ENCODE results near the gene GNAS. TPM values are rescaled to one million over a fixed set of nuclear protein-coding genes. Genes with fewer than 3 reads are reported as not detected.

The GNAS gene
- total RNA-seq, 3 donors from 2014 or later (not counting 1 experiment from before 2014, with no cell fraction given) = 530 to 823 (median 582) TPM

- Mint-ChIP-seq H3K27me3 (ENCODE audit: low read depth in 2 of 2) (peaks cover 14 to 18% of the 10 kb centered on the region in 2 donors), H3K9me3 (peaks cover 0 to 2% of the 10 kb centered on the region in 2 donors), H3K27ac (no peak overlapping the region), H3K4me3 (no peak overlapping the region), H3K4me1 (peaks cover 0 to 5% of the 10 kb centered on the region in 2 donors), H3K36me3 (no peaks in the 10 kb centered on the region)
- Histone ChIP-seq H3K9me3 (ENCODE audit: control insufficient read depth, insufficient read depth, low read length) (peaks cover 2% of the 10 kb centered on the region), H3K36me3 (ENCODE audit: control insufficient read depth, insufficient read depth, low read length) (no peaks in the 10 kb centered on the region), H3K4me3 (ENCODE audit: low read length) (no peak overlapping the region), H3K27me3 (ENCODE audit: control insufficient read depth, insufficient read depth, low read length) (peaks cover 5% of the 10 kb centered on the region), H3K27ac (ENCODE audit: low read length) (no peak overlapping the region), H3K4me1 (ENCODE audit: control insufficient read depth, insufficient read depth, low read length) (no peaks in the 10 kb centered on the region)
- ATAC-seq (no peak), DNase-seq (no peak)
- 94% methylated on average over 6 of the region's 6 CpGs for WGBS (ENCODE audit: insufficient coverage)
- intact Hi-C loops (cut with micrococcal nuclease) = no loop called here
- TF ChIP-seq CTCF (IDR thresholded peaks at IDR 0.05) = no peak
Observed at GRCh38 chr20:58829531-58829941, 23.0 kb upstream of the GNAS start.

GRCh38 chr20:58832457-58832856 lies 20.1 kb upstream of the GNAS start:
- Histone ChIP-seq H3K27ac (ENCODE audit: low read length) (no peak overlapping the region), H3K4me3 (ENCODE audit: low read length) (no peak overlapping the region), H3K36me3 (ENCODE audit: control insufficient read depth, insufficient read depth, low read length) (no peaks in the 10 kb centered on the region), H3K27me3 (ENCODE audit: control insufficient read depth, insufficient read depth, low read length) (peaks cover 7% of the 10 kb centered on the region), H3K9me3 (ENCODE audit: control insufficient read depth, insufficient read depth, low read length) (peaks cover 2% of the 10 kb centered on the region), H3K4me1 (ENCODE audit: control insufficient read depth, insufficient read depth, low read length) (peaks cover 4% of the 10 kb centered on the region)
- DNase-seq (no peak), ATAC-seq (peak in 1 of 3 donors; percentile 48)
- 56% methylated on average over 4 of the region's 4 CpGs for WGBS (ENCODE audit: insufficient coverage)
- Mint-ChIP-seq H3K4me1 (peaks cover under 1 to 14% of the 10 kb centered on the region in 2 donors), H3K9me3 (peaks cover 0 to 2% of the 10 kb centered on the region in 2 donors), H3K4me3 (no peak overlapping the region), H3K27me3 (ENCODE audit: low read depth in 2 of 2) (peaks cover 14 to 39% of the 10 kb centered on the region in 2 donors), H3K27ac (no peak overlapping the region), H3K36me3 (no peaks in the 10 kb centered on the region)
- TF ChIP-seq CTCF (IDR thresholded peaks at IDR 0.05) = no peak
- intact Hi-C loops (cut with micrococcal nuclease) = no loop called here

GRCh38 chr20:58833921-58834320 lies 18.6 kb upstream of the GNAS start:
- Histone ChIP-seq H3K27ac (ENCODE audit: low read length) (no peak overlapping the region), H3K4me3 (ENCODE audit: low read length) (no peak overlapping the region), H3K9me3 (ENCODE audit: control insufficient read depth, insufficient read depth, low read length) (peaks cover 2% of the 10 kb centered on the region), H3K27me3 (ENCODE audit: control insufficient read depth, insufficient read depth, low read length) (peaks cover 9% of the 10 kb centered on the region), H3K36me3 (ENCODE audit: control insufficient read depth, insufficient read depth, low read length) (no peaks in the 10 kb centered on the region), H3K4me1 (ENCODE audit: control insufficient read depth, insufficient read depth, low read length) (peaks cover 10% of the 10 kb centered on the region)
- Mint-ChIP-seq H3K27me3 (ENCODE audit: low read depth in 2 of 2) (peaks cover 14 to 39% of the 10 kb centered on the region in 2 donors), H3K4me1 (peaks cover 10 to 23% of the 10 kb centered on the region in 2 donors), H3K9me3 (peaks cover 0 to 2% of the 10 kb centered on the region in 2 donors), H3K4me3 (no peak overlapping the region), H3K27ac (no peak overlapping the region), H3K36me3 (no peaks in the 10 kb centered on the region)
- no peak for TF ChIP-seq CTCF (IDR thresholded peaks at IDR 0.05)
- intact Hi-C loops (cut with micrococcal nuclease) = no loop called here
- WGBS (ENCODE audit: insufficient coverage) = 93% methylated on average over 10 of the region's 10 CpGs
- no peak for DNase-seq
- no peak for ATAC-seq

- Histone ChIP-seq H3K4me3 (ENCODE audit: low read length) (no peak overlapping the region), H3K27ac (ENCODE audit: low read length) (no peak overlapping the region), H3K36me3 (ENCODE audit: control insufficient read depth, insufficient read depth, low read length) (no peaks in the 10 kb centered on the region), H3K4me1 (ENCODE audit: control insufficient read depth, insufficient read depth, low read length) (peaks cover 16% of the 10 kb centered on the region), H3K27me3 (ENCODE audit: control insufficient read depth, insufficient read depth, low read length) (peaks cover 17% of the 10 kb centered on the region), H3K9me3 (ENCODE audit: control insufficient read depth, insufficient read depth, low read length) (peaks cover 2% of the 10 kb centered on the region)
- no peak for TF ChIP-seq CTCF (IDR thresholded peaks at IDR 0.05)
- Mint-ChIP-seq H3K4me3 (no peak overlapping the region), H3K4me1 (peaks cover 10 to 33% of the 10 kb centered on the region in 2 donors), H3K36me3 (no peaks in the 10 kb centered on the region), H3K27me3 (ENCODE audit: low read depth in 2 of 2) (peaks cover 19 to 39% of the 10 kb centered on the region in 2 donors), H3K9me3 (peaks cover 0 to 2% of the 10 kb centered on the region in 2 donors), H3K27ac (no peak overlapping the region)
- no peak for ATAC-seq
- no peak for DNase-seq
- intact Hi-C loops (cut with micrococcal nuclease) = no loop called here
- WGBS (ENCODE audit: insufficient coverage) = 93% methylated on average over 2 of the region's 2 CpGs
Observed at GRCh38 chr20:58835231-58835630, 17.3 kb upstream of the GNAS start.

Measured in natural killer cell (primary cell).